Measurements from ENCODE around the gene HOOK1.

DNA sequence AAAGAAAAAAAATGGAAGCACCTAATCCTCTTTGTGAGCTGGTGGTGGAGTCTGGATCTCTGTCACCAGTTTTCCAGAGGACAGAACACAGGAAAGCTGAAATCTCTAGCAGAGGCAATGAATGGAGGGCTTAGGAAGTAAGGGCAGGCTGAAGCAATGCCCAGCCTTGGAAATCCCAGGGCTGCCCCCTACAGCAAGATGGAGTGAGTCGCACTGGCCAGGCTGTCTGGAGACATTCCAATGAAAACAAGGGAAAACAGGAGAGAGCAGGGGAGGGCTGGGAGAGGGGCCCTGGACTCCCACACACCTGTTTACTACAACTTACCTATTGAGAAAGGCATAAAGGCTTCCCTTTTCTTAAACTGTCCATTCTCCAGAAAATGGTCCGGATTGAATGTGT, 85.9 kb downstream of the HOOK1 start:
- TF ChIP-seq, protein P1, sequence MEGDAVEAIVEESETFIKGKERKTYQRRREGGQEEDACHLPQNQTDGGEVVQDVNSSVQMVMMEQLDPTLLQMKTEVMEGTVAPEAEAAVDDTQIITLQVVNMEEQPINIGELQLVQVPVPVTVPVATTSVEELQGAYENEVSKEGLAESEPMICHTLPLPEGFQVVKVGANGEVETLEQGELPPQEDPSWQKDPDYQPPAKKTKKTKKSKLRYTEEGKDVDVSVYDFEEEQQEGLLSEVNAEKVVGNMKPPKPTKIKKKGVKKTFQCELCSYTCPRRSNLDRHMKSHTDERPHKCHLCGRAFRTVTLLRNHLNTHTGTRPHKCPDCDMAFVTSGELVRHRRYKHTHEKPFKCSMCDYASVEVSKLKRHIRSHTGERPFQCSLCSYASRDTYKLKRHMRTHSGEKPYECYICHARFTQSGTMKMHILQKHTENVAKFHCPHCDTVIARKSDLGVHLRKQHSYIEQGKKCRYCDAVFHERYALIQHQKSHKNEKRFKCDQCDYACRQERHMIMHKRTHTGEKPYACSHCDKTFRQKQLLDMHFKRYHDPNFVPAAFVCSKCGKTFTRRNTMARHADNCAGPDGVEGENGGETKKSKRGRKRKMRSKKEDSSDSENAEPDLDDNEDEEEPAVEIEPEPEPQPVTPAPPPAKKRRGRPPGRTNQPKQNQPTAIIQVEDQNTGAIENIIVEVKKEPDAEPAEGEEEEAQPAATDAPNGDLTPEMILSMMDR (IDR thresholded peaks at IDR 0.05) = no peak
- TF ChIP-seq ZFX (IDR thresholded peaks at IDR 0.05; ENCODE audit: borderline replicate concordance) = no peak
